Measurements from ENCODE around the gene GTF2H4.
"Not testable (repeated sequence)": the region's sequence is repeated elsewhere in the genome, so short reads cannot be mapped to it uniquely, and the experiment has no call there.

GTF2H4 gene

GRCh38 chr6:30926644-30927043 lies 18.6 kb downstream of the GTF2H4 start:
- DNase-seq = no peak

GRCh38 chr6:30927080-30927479 lies 19.1 kb downstream of the GTF2H4 start:
- not testable (repeated sequence) for DNase-seq

- DNase-seq = no peak
Observed at GRCh38 chr6:30928677-30929076, 20.7 kb downstream of the GTF2H4 start.

- no peak for DNase-seq
Observed at GRCh38 chr6:30930506-30930905, 22.5 kb downstream of the GTF2H4 start.

GRCh38 chr6:30931272-30931671 lies 23.3 kb downstream of the GTF2H4 start:
- DNase-seq = no peak

- DNase-seq = no peak
Observed at GRCh38 chr6:30931969-30932645, 24.1 kb downstream of the GTF2H4 start, which contains the start of gene SFTA2. TSS of gene SFTA2 (minus strand) at chr6:30932170. CDS start at chr6:30932096, 74 bp downstream.

- DNase-seq = no peak
Observed at GRCh38 chr6:30932665-30933365, 24.8 kb downstream of the GTF2H4 start.

GRCh38 chr6:30935018-30935417 lies 27.0 kb downstream of the GTF2H4 start:
- DNase-seq = no peak

- DNase-seq = no peak
Observed at GRCh38 chr6:30937265-30937664, 29.3 kb downstream of the GTF2H4 start.

- no peak for DNase-seq
Observed at GRCh38 chr6:30938730-30939129, 30.7 kb downstream of the GTF2H4 start.

- DNase-seq = no peak
Observed at GRCh38 chr6:30939473-30939872, 31.5 kb downstream of the GTF2H4 start.

GRCh38 chr6:30940361-30940986 lies 32.5 kb downstream of the GTF2H4 start, which contains the start of gene MUCL3:
TSS of gene MUCL3 (plus strand) at chr6:30940973. CDS start at chr6:30941000, 27 bp downstream.
- DNase-seq = no peak

- DNase-seq = no peak
Observed at GRCh38 chr6:30942338-30943060, 34.5 kb downstream of the GTF2H4 start.

- DNase-seq = no peak
Observed at GRCh38 chr6:30944051-30944450, 36.0 kb downstream of the GTF2H4 start.

GRCh38 chr6:30945281-30945680 lies 37.3 kb downstream of the GTF2H4 start:
- DNase-seq = no peak

GRCh38 chr6:30947231-30947630 lies 39.2 kb downstream of the GTF2H4 start:
- DNase-seq = no peak

- no peak for DNase-seq
Observed at GRCh38 chr6:30948811-30949210, 40.8 kb downstream of the GTF2H4 start.

GRCh38 chr6:30951907-30952469 lies 44.0 kb downstream of the GTF2H4 start:
- no peak for DNase-seq

GRCh38 chr6:30954631-30955366 lies 46.8 kb downstream of the GTF2H4 start:
- DNase-seq = no peak

- no peak for DNase-seq
Observed at GRCh38 chr6:30955367-30956042, 47.5 kb downstream of the GTF2H4 start.

- no peak for DNase-seq
Observed at GRCh38 chr6:30957716-30958115, 49.7 kb downstream of the GTF2H4 start.

Data from NCI-H187 (cell line).